Stimulated activated CD4-positive, alpha-beta T cell treated with anti-CD3 and anti-CD28 coated beads, TNF-alpha, amount 100 ng/mL, for 1 hour (primary cell): ENCODE results near the gene CDH4.

Source experiments
- DNase-seq, 3 donors: peaks; one replicate each; pipeline ENCODE4 v3.0.0-alpha.2; 2020; ENCODE audit warnings: low read depth in 3 of 3, low spot score in 1 of 3

CDH4 gene

GRCh38 chr20:61723529-61724257 lies 471.6 kb downstream of the CDH4 start:
- DNase-seq, result no peak

- no peak for DNase-seq
These were observed 472.3 kb downstream of the CDH4 start for GRCh38 chr20:61724376-61724775.

DNA sequence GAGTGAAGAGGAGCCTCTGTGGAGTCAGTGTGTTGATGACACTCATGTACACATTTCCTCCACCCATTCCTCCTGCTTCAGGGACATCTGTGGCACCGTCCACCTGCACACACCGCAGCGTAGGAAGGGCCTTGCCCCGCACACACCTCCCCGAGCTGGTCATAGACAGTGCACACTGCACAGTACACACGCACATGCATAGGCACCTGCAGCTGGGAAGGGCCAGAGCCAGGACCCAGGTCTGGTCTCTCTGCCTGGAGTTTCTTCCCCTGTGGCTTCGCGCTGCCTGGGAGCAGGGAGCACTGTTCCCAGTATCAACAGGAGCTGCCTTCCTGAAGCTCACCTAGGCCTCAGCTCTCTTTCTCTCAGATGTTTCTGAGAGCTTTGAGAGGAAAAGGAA lies 473.1 kb downstream of the CDH4 start:
- DNase-seq, result no peak

DNA sequence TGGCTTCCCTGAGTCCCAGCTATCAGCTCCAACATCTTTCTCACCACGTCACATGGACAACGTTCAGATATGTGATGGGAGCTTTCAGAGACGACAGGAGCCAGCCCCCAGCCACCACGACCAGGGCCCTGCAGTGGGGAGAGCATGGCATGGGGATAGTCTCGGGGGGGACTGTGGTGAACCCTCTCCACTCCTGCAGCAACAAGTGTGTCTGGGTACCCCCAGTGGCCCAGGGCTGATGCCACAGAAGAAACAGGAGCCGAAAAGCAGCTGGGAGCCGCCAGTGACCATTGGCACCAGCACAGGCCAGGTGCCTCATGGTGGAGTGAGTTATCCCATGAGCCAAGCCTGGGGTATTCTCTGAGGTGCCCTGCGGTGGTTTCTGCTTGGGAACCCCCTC lies 473.9 kb downstream of the CDH4 start:
- no peak for DNase-seq

GRCh38 chr20:61726979-61727378 lies 474.9 kb downstream of the CDH4 start:
- DNase-seq, result no peak

DNA sequence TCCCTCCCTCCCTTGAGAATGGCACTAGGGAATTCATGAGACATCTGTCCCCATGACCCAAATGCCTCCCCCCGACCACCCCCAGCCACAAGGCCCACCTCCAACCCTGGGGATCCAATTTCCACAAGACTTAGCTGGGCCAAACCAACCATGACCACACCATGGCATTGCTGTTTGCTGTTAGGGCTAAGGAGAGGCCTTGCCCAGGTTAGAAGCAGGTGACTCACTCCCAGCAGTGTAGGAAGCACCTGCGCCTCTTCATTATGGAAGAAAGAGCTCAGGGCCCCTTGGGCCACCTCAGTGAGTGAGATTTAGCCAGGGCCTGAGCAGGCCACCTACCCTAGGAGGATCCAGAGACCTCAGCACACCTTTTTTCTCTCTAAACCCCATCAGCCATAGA lies 475.7 kb downstream of the CDH4 start:
- DNase-seq, result no peak

DNA sequence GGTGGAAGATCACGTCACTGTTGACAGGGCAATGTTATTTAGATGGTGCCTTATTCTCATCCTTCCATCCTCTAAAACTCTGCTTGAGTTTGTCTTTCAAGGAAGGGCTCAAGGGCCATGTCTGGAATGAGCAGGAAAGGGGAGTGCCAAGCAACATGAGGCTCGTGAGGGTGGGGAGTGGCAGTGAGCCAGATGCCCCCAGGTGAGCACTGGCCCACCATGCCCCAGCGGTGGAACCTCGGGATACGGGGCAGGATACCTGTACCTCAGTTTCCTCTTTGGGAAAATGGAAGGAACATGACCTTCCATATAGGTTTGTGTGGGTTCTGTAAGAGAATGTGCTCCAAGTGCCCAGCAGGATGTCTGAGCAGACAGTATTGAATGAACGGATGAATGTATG lies 476.3 kb downstream of the CDH4 start:
- no peak for DNase-seq

GRCh38 chr20:61728786-61729770 lies 477.0 kb downstream of the CDH4 start:
- DNase-seq, result no peak

DNA sequence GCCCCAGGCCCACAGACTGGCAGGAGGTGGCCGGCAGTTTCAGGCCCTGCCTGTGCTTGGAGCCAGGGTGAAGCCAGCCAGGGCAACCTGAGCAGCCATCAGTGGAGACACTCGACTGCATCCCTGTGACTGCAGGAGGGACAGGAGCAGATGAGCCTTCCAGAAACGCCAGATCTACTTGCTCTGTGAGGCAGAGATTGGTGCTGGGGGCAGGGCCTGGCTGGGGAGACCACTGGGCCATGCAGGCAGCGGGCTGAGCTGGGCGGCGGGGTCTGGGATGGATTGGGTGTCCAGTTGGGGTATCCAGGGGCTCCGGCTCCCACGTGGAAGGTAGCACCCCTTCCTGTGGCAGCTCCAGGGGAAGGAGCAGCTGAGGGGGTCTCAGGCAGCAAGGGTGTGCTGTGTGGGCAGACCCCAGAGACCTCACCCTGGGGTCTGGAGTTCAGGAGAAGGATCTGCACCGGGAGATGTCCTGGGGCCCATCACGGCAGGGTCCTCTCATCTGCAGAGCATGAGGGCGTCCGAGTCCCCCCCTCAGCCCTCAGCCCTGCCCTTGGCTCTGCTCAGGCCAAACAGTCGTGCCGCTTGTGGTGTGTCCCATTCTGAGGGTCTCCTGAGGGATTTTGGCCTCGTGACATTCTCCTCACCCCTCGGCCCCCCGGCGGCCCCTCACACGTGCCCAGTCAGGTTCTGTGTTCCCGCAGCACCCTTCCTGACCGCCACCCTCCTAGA lies 478.7 kb downstream of the CDH4 start:
- no peak for DNase-seq

- DNase-seq, result no peak
These were observed 479.5 kb downstream of the CDH4 start for GRCh38 chr20:61731363-61732181.

DNA sequence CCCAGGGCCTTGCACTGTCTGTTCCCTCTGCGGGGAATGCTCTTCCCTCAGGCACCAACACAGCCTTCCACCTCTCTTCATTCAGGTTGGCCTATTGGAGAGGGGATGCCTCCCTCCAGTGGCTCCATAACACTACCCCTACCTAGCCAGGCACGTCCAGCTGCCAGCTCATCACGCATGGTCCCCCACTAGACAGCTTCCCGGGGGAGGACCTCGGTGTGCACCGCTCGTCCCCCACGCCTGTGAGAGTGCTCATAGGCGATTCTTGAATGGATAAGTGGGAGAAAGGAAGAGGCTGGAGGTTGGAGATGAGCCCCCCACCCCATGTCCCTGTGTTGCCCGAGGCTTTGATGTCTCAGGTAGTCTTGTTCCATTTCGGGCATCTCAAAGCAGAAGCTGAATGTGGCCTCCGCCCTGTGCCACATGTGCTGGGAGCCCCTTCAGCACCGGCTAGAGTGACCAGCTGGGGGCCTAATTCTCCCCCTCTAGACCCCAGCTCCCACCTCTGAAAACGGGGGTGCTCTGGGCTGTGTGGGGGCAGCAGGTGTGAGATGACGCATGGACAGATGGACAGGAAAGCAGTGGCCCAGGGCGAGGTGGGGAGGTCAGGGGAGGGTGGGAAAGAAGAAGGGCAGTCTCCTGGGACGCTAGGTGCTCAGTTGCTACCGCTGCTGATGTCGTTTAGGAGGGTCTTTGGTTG lies 480.6 kb downstream of the CDH4 start:
- DNase-seq, result no peak

- DNase-seq, result no peak
These were observed 481.2 kb downstream of the CDH4 start for GRCh38 chr20:61733216-61733615.

- no peak for DNase-seq
These were observed 482.1 kb downstream of the CDH4 start for GRCh38 chr20:61733891-61734732.

- no peak for DNase-seq
These were observed 482.9 kb downstream of the CDH4 start for GRCh38 chr20:61734733-61735502.

DNA sequence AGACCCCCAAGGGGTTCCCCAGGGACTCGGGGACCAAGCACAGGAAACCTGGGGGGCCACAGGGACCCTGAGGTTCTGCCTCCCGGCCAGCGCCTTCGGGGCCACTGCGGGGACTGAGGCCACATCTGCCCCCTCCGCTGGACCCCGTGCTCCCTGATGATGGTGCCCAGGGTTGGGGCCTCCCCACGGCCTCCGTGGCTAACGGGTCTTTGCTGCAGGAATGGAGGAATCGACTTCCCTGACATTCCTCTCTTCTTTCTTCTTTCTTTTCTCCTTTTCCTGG lies 483.4 kb downstream of the CDH4 start:
- DNase-seq, result no peak

- no peak for DNase-seq
These were observed 484.1 kb downstream of the CDH4 start for GRCh38 chr20:61736001-61736635.

GRCh38 chr20:61736751-61737310 lies 484.8 kb downstream of the CDH4 start:
- DNase-seq, result no peak

- no peak for DNase-seq
These were observed 485.3 kb downstream of the CDH4 start for GRCh38 chr20:61737346-61737745.
